Activated B cell treated with CpG ODN at 0.5 μM for 24 hours (primary cell): Measurements from ENCODE around the gene MYO18B. TPM values are rescaled to one million over a fixed set of nuclear protein-coding genes. Genes with fewer than 3 reads are reported as not detected.

Source experiments
- ATAC-seq: fragments of 200-7000 bp; cut with Tn5 transposase; one replicate; pipeline ENCODE4 v1.10.0; 2021; ENCODE audit warnings: low read depth, mild to moderate bottlenecking, moderate library complexity
- CTCF ChIA-PET: fragments of 350-600 bp; sonication (Branson Sonifier 250); formaldehyde crosslinking; loops from one replicate; lab custom pipeline; 2021; ENCODE audit warnings: antibody characterized with exemption; lab: Charles Lee
- POLR2A ChIA-PET: fragments of 350-600 bp; sonication (Branson Sonifier 250); formaldehyde crosslinking; loops from one replicate; lab custom pipeline; 2021; ENCODE audit warnings: antibody characterized with exemption; lab: Charles Lee
- DNase-seq: peaks from one replicate; pipeline ENCODE4 v3.0.0; 2022
- H3K27ac Mint-ChIP-seq: one replicate; pipeline ENCODE4 v1.8.0; 2020; ENCODE audit warnings: mixed read lengths
- H3K27me3 Mint-ChIP-seq: one replicate; pipeline ENCODE4 v1.8.0; 2021; ENCODE audit warnings: mixed read lengths
- H3K36me3 Mint-ChIP-seq: one replicate; pipeline ENCODE4 v1.8.0; 2021; ENCODE audit warnings: low read depth, mixed read lengths
- H3K4me1 Mint-ChIP-seq: one replicate; pipeline ENCODE4 v1.8.0; 2021; ENCODE audit warnings: mixed read lengths
- H3K4me3 Mint-ChIP-seq: one replicate; pipeline ENCODE4 v1.8.0; 2020; ENCODE audit warnings: mild to moderate bottlenecking, mixed read lengths
- H3K9me3 Mint-ChIP-seq: one replicate; pipeline ENCODE4 v1.8.0; 2020; ENCODE audit warnings: mixed read lengths
- intact Hi-C: fragments of 100-400 bp; cut with micrococcal nuclease; formaldehyde crosslinking; loops from one replicate; pipeline ENCODE4 v1.15.1; 2024
- total RNA-seq: library from RNA; stranded (reverse); gene quantifications from 2 replicates; pipeline ENCODE4 v1.2.3, GENCODE V29; 2022
- TF ChIP-seq, protein P1 (sequence below): fragments of 200-600 bp; IDR thresholded peaks from one replicate; pipeline ENCODE4 v1.8.0; 2022; ENCODE audit warnings: antibody characterized with exemption, mild to moderate bottlenecking

The MYO18B gene
- total RNA-seq, 1 donor from 2014 or later, result 0.27 TPM

DNA sequence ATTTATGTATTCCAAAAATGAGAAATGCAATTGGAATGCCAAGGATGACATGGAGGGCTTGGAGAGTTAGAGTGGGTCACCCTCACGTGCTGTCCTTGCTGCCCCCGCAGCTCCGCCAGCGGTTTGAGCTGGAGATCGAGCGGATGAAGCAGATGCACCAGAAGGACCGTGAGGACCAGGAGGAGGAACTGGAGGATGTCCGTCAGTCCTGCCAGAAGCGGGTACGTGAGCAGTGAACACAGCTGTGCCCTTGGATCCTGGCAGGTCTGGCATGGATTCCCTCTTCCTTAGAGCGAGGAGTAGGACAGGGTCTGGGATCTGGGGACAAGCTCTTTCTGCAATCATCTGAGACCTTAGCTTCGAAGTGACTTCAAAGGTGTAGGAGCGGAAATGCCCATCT, 166.2 kb downstream of the MYO18B start:
- TF ChIP-seq, protein P1, sequence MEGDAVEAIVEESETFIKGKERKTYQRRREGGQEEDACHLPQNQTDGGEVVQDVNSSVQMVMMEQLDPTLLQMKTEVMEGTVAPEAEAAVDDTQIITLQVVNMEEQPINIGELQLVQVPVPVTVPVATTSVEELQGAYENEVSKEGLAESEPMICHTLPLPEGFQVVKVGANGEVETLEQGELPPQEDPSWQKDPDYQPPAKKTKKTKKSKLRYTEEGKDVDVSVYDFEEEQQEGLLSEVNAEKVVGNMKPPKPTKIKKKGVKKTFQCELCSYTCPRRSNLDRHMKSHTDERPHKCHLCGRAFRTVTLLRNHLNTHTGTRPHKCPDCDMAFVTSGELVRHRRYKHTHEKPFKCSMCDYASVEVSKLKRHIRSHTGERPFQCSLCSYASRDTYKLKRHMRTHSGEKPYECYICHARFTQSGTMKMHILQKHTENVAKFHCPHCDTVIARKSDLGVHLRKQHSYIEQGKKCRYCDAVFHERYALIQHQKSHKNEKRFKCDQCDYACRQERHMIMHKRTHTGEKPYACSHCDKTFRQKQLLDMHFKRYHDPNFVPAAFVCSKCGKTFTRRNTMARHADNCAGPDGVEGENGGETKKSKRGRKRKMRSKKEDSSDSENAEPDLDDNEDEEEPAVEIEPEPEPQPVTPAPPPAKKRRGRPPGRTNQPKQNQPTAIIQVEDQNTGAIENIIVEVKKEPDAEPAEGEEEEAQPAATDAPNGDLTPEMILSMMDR, result no peak
- intact Hi-C loops, result no loop called here

DNA sequence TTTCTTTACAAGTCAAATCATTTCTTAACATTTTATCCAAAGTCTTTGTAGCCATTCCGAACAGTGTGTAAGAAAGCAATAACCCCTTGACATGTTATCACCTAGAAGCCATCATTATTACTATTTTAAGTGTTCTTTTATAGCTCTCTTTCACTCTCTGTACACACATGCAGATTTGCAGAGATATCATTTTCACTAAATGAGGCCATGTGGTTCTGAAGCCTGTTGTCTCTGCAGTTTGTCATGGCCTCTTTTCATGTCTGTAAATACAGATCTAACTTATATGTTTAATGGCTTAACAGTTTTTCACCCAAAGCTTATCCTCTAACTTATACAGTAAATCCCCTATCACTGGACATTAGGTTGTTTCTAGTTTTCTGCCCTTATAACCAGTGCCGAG, 166.8 kb downstream of the MYO18B start:
- ChIA-PET POLR2A (no interaction called here), CTCF (no interaction called here)
- no peak overlapping the region for H3K4me3 Mint-ChIP-seq

More for the DNA sequence above, 166.2 kb downstream of the MYO18B start:
- DNase-seq (no peak), ATAC-seq (no peak)
- ChIA-PET POLR2A (no interaction called here), CTCF (no interaction called here)
- peaks cover 9% of the 10 kb centered on the region for H3K9me3 Mint-ChIP-seq
- no peak overlapping the region for H3K27ac Mint-ChIP-seq
- no peaks in the 10 kb centered on the region for H3K36me3 Mint-ChIP-seq
- no peak overlapping the region for H3K4me3 Mint-ChIP-seq
- no peaks in the 10 kb centered on the region for H3K4me1 Mint-ChIP-seq
- peaks cover 3% of the 10 kb centered on the region for H3K27me3 Mint-ChIP-seq

DNA sequence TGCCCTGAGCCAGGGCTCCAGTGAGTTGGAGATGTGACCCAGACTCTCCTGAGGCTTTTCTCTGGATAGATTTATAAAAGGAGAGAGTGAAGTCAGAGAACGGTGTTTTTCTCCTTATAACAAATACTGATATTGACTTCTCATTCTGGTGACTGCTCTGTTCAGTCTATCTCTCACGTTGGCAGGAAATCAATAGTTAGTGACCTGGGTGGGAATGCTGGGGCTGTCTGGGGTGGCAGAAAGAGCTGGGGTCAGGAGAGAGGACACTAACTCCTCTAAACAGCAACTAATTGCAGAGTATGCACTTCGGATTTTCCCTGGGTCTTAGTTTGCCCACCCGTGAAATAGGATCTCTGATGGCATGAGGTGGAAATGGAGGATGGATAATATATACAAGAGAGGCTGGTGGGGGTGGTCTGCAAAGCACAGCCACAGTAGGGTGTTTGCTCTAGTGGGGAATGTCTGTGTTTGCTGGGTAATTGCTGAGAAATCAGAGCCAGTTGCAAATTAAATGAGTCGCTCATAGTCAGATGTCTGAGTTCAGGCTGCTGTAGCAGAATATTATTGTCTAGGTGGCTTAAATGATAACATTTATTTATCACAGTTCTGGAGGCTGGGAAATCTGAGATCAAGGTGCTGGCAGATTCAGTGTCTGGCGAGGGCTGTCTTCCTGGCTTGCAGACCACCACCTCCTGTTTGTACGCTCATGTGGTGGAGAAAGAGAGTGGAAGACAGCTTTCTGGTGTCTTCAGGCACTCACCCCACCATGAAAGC, 167.8 kb downstream of the MYO18B start:
- Mint-ChIP-seq H3K9me3 (peaks cover 9% of the 10 kb centered on the region), H3K27ac (no peak overlapping the region), H3K36me3 (no peaks in the 10 kb centered on the region), H3K4me1 (no peaks in the 10 kb centered on the region), H3K4me3 (no peak overlapping the region), H3K27me3 (no peaks in the 10 kb centered on the region)
- ChIA-PET POLR2A (no interaction called here), CTCF (no interaction called here)
- ATAC-seq, result no peak
- intact Hi-C loops, result no loop called here
- DNase-seq, result no peak
- TF ChIP-seq, protein P1, result no peak

More for the DNA sequence above, 166.8 kb downstream of the MYO18B start:
- no peak for DNase-seq
- no peak for ATAC-seq
- intact Hi-C loops, result no loop called here
- Mint-ChIP-seq H3K4me1 (no peaks in the 10 kb centered on the region), H3K27ac (no peak overlapping the region), H3K27me3 (no peaks in the 10 kb centered on the region), H3K36me3 (no peaks in the 10 kb centered on the region), H3K9me3 (peaks cover 9% of the 10 kb centered on the region)
- TF ChIP-seq, protein P1, result no peak

DNA sequence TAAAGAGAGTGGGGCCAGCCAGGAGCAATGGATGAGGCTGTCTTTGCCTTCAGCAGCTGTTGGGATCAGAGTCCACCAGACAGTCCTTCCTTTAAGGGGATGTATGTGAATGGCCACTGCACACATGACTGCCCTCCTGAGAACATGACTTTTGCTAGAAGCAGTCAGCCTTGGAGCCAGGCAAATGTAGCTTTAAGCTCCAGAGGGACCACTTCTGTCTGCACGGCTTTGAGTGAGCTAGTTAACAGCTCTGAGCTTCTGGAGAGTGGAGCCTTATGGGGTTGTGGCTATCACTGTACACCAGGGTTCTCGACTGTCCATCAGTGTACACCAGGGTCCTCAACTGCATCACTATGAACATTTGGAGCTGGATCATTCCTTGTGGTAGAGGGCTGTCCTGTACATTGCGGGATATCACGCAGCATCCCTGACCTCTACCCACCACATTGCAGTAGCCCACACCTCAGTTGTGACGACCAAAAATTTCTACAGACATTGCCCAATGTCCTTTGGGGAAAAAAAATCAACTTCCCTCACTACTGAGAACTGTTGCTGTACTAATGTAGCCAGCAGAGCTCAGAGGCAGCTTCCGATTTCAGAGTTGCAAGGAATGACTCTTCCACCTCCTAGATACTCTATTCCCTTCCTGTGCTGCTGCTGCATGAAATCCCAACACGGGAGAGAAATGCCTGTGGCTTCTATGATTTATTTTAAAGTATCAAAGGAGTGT, 169.4 kb downstream of the MYO18B start:
- Mint-ChIP-seq H3K27ac (no peak overlapping the region), H3K27me3 (peaks cover 4% of the 10 kb centered on the region), H3K4me1 (no peaks in the 10 kb centered on the region), H3K4me3 (no peak overlapping the region), H3K36me3 (no peaks in the 10 kb centered on the region), H3K9me3 (peaks cover 6% of the 10 kb centered on the region)
- ChIA-PET POLR2A (no interaction called here), CTCF (no interaction called here)
- intact Hi-C loops, result no loop called here
- ATAC-seq (no peak), DNase-seq (no peak)
- TF ChIP-seq, protein P1, result no peak

DNA sequence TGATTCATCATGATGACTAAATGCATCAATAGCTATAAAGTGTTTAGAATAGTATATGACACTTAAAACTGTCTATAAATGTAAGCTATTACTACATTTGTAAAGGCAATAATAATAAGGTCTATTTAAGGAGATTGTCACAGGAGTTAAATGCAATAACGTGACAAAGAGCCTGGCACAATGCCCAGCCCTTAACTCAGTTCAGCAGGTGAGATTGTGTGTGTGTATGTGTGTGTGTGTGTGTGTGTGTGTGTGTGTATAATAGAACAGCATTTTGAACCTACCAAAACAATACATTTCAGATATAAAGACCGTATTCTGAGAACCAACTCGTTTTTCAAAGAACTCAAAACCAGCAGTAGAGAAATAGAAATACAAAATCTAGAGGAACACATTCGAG, 177.5 kb downstream of the MYO18B start:
- Mint-ChIP-seq H3K27me3 (peaks cover 40% of the 10 kb centered on the region), H3K36me3 (no peaks in the 10 kb centered on the region), H3K9me3 (peaks cover 4% of the 10 kb centered on the region), H3K27ac (no peak overlapping the region), H3K4me1 (no peaks in the 10 kb centered on the region), H3K4me3 (no peak overlapping the region)
- ChIA-PET CTCF (no interaction called here), POLR2A (no interaction called here)
- TF ChIP-seq, protein P1, result no peak
- ATAC-seq, result no peak
- no peak for DNase-seq
- intact Hi-C loops, result no loop called here
